Measurements from ENCODE around the gene XPR1.

DNA sequence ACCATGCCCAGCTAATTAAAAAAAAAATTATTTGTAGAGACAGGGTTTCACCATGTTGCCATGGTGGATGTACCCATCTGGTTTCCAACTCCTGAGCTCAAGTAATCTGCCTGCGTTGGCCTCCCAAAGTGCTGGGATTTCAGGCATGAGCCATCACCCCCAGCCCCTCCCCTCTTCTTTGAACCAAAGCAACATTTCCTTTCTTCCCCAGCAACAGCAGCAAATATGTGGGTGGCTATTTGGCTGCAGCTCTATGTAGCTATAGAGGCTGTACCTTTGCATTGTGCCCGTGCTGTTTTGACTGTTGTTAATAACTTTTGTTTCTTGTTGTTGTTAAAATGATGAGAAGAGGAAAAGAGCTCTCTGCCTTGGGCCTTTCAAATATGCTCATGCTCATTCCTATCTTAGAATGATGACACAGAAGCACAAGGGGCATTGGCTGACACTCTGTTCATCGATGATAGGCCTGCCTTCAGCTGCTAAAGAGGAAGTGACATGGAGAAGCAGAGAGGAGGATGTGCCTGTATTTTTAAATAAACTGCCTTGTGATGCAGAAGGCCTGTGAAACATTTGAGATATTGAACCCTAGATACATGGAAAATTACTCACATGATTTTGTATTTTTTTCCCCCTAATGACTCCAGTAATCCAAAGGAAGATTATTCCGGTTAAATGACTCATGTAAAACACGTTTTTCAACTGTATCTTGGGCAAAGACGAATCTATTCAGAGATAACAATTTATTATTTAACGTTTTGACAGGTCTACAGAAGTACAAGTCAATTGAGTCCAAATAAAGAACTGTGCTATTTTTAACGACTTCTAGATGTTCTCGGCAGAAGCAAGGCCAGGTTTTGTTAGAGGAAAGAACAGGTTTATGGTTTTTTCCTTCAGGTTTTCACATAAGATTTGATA lies 20.5 kb upstream of the XPR1 start:
- TF ChIP-seq, protein P1, sequence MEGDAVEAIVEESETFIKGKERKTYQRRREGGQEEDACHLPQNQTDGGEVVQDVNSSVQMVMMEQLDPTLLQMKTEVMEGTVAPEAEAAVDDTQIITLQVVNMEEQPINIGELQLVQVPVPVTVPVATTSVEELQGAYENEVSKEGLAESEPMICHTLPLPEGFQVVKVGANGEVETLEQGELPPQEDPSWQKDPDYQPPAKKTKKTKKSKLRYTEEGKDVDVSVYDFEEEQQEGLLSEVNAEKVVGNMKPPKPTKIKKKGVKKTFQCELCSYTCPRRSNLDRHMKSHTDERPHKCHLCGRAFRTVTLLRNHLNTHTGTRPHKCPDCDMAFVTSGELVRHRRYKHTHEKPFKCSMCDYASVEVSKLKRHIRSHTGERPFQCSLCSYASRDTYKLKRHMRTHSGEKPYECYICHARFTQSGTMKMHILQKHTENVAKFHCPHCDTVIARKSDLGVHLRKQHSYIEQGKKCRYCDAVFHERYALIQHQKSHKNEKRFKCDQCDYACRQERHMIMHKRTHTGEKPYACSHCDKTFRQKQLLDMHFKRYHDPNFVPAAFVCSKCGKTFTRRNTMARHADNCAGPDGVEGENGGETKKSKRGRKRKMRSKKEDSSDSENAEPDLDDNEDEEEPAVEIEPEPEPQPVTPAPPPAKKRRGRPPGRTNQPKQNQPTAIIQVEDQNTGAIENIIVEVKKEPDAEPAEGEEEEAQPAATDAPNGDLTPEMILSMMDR (conservative IDR thresholded peaks at IDR 0.05; ENCODE audit: low read depth, low read length) = no peak
- TF ChIP-seq EZH2 (IDR thresholded peaks at IDR 0.05; ENCODE audit: borderline replicate concordance, low read depth, low read length, poor library complexity, severe bottlenecking) = no peak
